ENCODE measurements around the gene GFER. TPM values are rescaled to one million over a fixed set of nuclear protein-coding genes. Genes with fewer than 3 reads are reported as not detected.

The GFER gene
- total RNA-seq, 1 donor from 2014 or later: 31.6 TPM

DNA sequence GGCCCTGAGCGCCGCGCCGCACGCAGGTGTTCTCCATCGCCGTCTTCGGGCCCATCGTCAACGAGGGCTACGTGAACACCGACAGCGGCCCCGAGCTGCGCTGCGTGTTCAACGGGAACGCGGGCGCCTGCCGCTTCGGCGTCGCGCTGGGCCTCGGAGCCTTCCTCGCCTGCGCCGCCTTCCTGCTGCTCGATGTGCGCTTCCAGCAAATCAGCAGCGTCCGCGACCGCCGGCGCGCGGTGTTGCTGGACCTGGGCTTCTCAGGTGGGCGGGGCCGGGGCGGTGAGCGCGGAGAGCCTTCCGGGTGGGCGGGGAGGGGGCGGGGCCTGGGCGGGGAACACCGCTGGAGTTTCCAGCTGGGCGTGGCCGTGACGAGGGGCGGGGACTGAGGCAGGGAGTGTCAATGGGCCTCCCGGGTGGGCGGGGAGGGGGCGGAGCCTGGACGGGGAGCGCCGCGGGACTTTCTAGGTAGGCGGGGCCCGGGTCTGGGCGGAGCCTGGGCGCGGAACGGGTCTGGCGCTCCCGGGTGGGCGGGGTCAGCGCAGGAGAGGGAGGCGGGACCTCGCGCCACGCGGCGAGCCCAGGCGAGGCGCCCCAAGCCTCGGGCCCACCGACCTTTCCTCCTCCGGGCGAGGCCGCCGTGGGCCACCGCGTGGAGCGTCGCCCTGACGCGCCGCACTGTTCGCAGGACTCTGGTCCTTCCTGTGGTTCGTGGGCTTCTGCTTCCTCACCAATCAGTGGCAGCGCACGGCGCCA lies 8.1 kb downstream of the GFER start:
- DNase-seq (peak; percentile 95), ATAC-seq (ENCODE audit: low read depth) (peak; percentile 79)
- Mint-ChIP-seq H3K9me3 (no peaks in the 10 kb centered on the region), H3K4me1 (peaks cover 29% of the 10 kb centered on the region), H3K4me3 (peak overlapping the region; percentile 82), H3K27me3 (no peaks in the 10 kb centered on the region), H3K36me3 (ENCODE audit: low read depth) (peaks cover 8% of the 10 kb centered on the region), H3K27ac (peak overlapping the region; percentile 88)
- intact Hi-C loops (cut with micrococcal nuclease): loop anchor here (1.0 to 5.0 kb wide), 7 partner anchors 8 to 380 kb away; partner anchors contain the start of genes CRAMP1, GFER, IFT140 and MSRB1
- CTCF ChIA-PET: interaction anchor here (1.1 to 1.3 kb wide), 2 partner anchors 13 to 27 kb away, joined by 3 read pairs; partner anchors contain the start of gene RPS2
- TF ChIP-seq, protein P1, sequence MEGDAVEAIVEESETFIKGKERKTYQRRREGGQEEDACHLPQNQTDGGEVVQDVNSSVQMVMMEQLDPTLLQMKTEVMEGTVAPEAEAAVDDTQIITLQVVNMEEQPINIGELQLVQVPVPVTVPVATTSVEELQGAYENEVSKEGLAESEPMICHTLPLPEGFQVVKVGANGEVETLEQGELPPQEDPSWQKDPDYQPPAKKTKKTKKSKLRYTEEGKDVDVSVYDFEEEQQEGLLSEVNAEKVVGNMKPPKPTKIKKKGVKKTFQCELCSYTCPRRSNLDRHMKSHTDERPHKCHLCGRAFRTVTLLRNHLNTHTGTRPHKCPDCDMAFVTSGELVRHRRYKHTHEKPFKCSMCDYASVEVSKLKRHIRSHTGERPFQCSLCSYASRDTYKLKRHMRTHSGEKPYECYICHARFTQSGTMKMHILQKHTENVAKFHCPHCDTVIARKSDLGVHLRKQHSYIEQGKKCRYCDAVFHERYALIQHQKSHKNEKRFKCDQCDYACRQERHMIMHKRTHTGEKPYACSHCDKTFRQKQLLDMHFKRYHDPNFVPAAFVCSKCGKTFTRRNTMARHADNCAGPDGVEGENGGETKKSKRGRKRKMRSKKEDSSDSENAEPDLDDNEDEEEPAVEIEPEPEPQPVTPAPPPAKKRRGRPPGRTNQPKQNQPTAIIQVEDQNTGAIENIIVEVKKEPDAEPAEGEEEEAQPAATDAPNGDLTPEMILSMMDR (IDR thresholded peaks at IDR 0.05): no peak
- POLR2A ChIA-PET: interaction anchor here (0.6 to 21.9 kb wide), 22 partner anchors 9 to 891 kb away, joined by 3 to 351 read pairs (median 8); partner anchors contain the start of genes FAHD1, FLYWCH2, GFER and MAPK8IP3

- H3K9me3 Mint-ChIP-seq: no peaks in the 10 kb centered on the region
- ATAC-seq (ENCODE audit: low read depth): no peak
- intact Hi-C loops (cut with micrococcal nuclease): loop anchor here (1.0 to 5.0 kb wide), 7 partner anchors 9 to 381 kb away; partner anchors contain the start of genes CRAMP1, GFER, IFT140 and MSRB1
- POLR2A ChIA-PET: interaction anchor here (0.5 to 21.9 kb wide), 19 partner anchors 8 to 1471 kb away, joined by 3 to 351 read pairs (median 10); partner anchors contain the start of genes FAHD1, FLYWCH2, GFER and MAPK8IP3
- no peak overlapping the region for H3K4me3 Mint-ChIP-seq
- H3K36me3 Mint-ChIP-seq (ENCODE audit: low read depth): peaks cover 13% of the 10 kb centered on the region
- no peaks in the 10 kb centered on the region for H3K27me3 Mint-ChIP-seq
- CTCF ChIA-PET: interaction anchor here (1.3 to 1.7 kb wide), 2 partner anchors 11 to 28 kb away, joined by 3 to 7 read pairs; partner anchors contain the start of gene RPS2
- TF ChIP-seq, protein P1 (IDR thresholded peaks at IDR 0.05): no peak
- no peak overlapping the region for H3K27ac Mint-ChIP-seq
- H3K4me1 Mint-ChIP-seq: peaks cover 29% of the 10 kb centered on the region
- no peak for DNase-seq
Observed at GRCh38 chr16:1992704-1993317, 8.8 kb downstream of the GFER start.

DNA sequence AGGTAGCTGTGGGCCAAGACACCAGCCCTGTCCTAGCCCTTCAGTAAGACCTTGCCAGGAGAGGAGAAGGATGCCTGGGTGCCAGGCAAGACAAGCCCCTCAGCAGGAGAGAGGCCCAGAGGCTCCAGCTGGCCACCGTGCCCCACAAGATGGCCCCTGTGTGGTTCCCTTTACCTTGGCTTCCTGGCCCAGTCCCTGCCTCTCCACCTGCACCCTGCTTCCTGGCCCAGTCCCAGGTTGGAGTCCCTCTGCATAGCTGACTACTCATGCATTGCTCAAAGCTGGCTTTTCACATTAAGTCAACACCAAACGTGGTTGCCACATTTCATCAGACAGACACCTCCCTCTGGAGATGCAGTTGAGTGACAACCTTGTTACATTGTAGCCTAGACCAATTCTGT lies 9.7 kb downstream of the GFER start:
- intact Hi-C loops (cut with micrococcal nuclease): loop anchor here (5.0 kb wide), 1 partner anchor 381 kb away; the partner anchor contains the start of genes CRAMP1 and IFT140
- H3K4me3 Mint-ChIP-seq: no peak overlapping the region
- ChIA-PET POLR2A (interaction anchor here (0.8 to 21.9 kb wide), 6 partner anchors 10 to 162 kb away, joined by 3 to 351 read pairs (median 12); partner anchors contain the start of genes GFER, NDUFB10, NTHL1 and RNF151), CTCF (interaction anchor here (1.7 kb wide), 1 partner anchor 10 kb away, joined by 7 read pairs; no protein-coding TSS in a partner anchor)
- H3K27me3 Mint-ChIP-seq: no peaks in the 10 kb centered on the region
- H3K4me1 Mint-ChIP-seq: peaks cover 26% of the 10 kb centered on the region
- H3K27ac Mint-ChIP-seq: peak overlapping the region; percentile 70
- no peaks in the 10 kb centered on the region for H3K9me3 Mint-ChIP-seq
- TF ChIP-seq, protein P1 (IDR thresholded peaks at IDR 0.05): no peak
- peaks cover 22% of the 10 kb centered on the region for H3K36me3 Mint-ChIP-seq (ENCODE audit: low read depth)
- ATAC-seq (ENCODE audit: low read depth) (no peak), DNase-seq (no peak)

- no peaks in the 10 kb centered on the region for H3K9me3 Mint-ChIP-seq
- ChIA-PET CTCF (no interaction called here), POLR2A (interaction anchor here (21.9 kb wide), 1 partner anchor 35 kb away, joined by 351 read pairs; the partner anchor contains the start of genes NDUFB10, RNF151 and RPS2)
- ATAC-seq (ENCODE audit: low read depth) (no peak), DNase-seq (no peak)
- peaks cover 47% of the 10 kb centered on the region for H3K36me3 Mint-ChIP-seq (ENCODE audit: low read depth)
- H3K27me3 Mint-ChIP-seq: no peaks in the 10 kb centered on the region
- intact Hi-C loops (cut with micrococcal nuclease): no loop called here
- H3K27ac Mint-ChIP-seq: no peak overlapping the region
- TF ChIP-seq, protein P1 (IDR thresholded peaks at IDR 0.05): no peak
- H3K4me3 Mint-ChIP-seq: no peak overlapping the region
- peaks cover 11% of the 10 kb centered on the region for H3K4me1 Mint-ChIP-seq
Observed at GRCh38 chr16:1997494-1998359, 13.7 kb downstream of the GFER start.
